HG03045 (cell line): Measurements from ENCODE around the gene PVRIG.
"Not testable (repeated sequence)": the region's sequence is repeated elsewhere in the genome, so short reads cannot be mapped to it uniquely, and the experiment has no call there.

ENCODE experiments used
- ATAC-seq: cut with Tn5 transposase; IDR thresholded peaks from one replicate; pipeline ENCODE4 v1.9.1; 2021; ENCODE audit warnings: mild to moderate bottlenecking, moderate library complexity; ENCODE audit not compliant: unreplicated experiment

Gene PVRIG

GRCh38 chr7:100224891-100225290, 5.1 kb downstream of the PVRIG start:
- not testable (repeated sequence) for ATAC-seq

- not testable (repeated sequence) for ATAC-seq
These were observed 15.0 kb downstream of the PVRIG start for GRCh38 chr7:100234660-100235317.

- not testable (repeated sequence) for ATAC-seq
These were observed 20.2 kb downstream of the PVRIG start for GRCh38 chr7:100239975-100240374.

GRCh38 chr7:100243385-100243784, 23.6 kb downstream of the PVRIG start:
- ATAC-seq: peak; percentile 49

GRCh38 chr7:100244988-100245605, 25.3 kb downstream of the PVRIG start:
- not testable (repeated sequence) for ATAC-seq

GRCh38 chr7:100246121-100246864, 26.5 kb downstream of the PVRIG start:
- ATAC-seq: not testable (repeated sequence)

GRCh38 chr7:100246865-100247137, 27.1 kb downstream of the PVRIG start:
- not testable (repeated sequence) for ATAC-seq

GRCh38 chr7:100247152-100247757, 27.5 kb downstream of the PVRIG start:
- no peak for ATAC-seq

- no peak for ATAC-seq
These were observed 28.7 kb downstream of the PVRIG start for GRCh38 chr7:100248483-100248882.

GRCh38 chr7:100257017-100257416, 37.3 kb downstream of the PVRIG start:
- no peak for ATAC-seq

GRCh38 chr7:100259984-100260383, 40.2 kb downstream of the PVRIG start:
- not testable (repeated sequence) for ATAC-seq

GRCh38 chr7:100262896-100263295, 43.1 kb downstream of the PVRIG start:
- ATAC-seq: not testable (repeated sequence)

GRCh38 chr7:100264223-100264622, 44.5 kb downstream of the PVRIG start:
- ATAC-seq: not testable (repeated sequence)

- ATAC-seq: not testable (repeated sequence)
These were observed 45.0 kb downstream of the PVRIG start for GRCh38 chr7:100264669-100265165.

- not testable (repeated sequence) for ATAC-seq
These were observed 46.1 kb downstream of the PVRIG start for GRCh38 chr7:100265851-100266250.

GRCh38 chr7:100266576-100267354, 47.0 kb downstream of the PVRIG start:
- ATAC-seq: no peak

GRCh38 chr7:100267648-100268047, 47.9 kb downstream of the PVRIG start:
- ATAC-seq: no peak

GRCh38 chr7:100268882-100269281, 49.1 kb downstream of the PVRIG start:
- not testable (repeated sequence) for ATAC-seq

- not testable (repeated sequence) for ATAC-seq
These were observed 49.7 kb downstream of the PVRIG start for GRCh38 chr7:100269306-100270045.
